Natural killer cell treated with Interleukin-12 subunit alpha and Interleukin-12 subunit beta and Interleukin-15 and Interleukin-18, amount 100 ng/mL, for 72 hours (primary cell): ENCODE data around the gene SYT2. TPM values are rescaled to one million over a fixed set of nuclear protein-coding genes. Genes with fewer than 3 reads are reported as not detected.
"Not testable (repeated sequence)": the region's sequence is repeated elsewhere in the genome, so short reads cannot be mapped to it uniquely, and the experiment has no call there.

Experiments used
- ATAC-seq, 2 donors: fragments of 150-1000 bp; cut with Tn5 transposase in 1 of 2; sonication (Bioruptor Pico), chemical (Tn5 transposase) in 1 of 2; 2 replicates each; pipeline ENCODE4 v1.10.0; 2021
- DNase-seq: peaks from one replicate; pipeline ENCODE4 v3.0.0; 2022; ENCODE audit warnings: low spot score
- H3K27ac Mint-ChIP-seq, 2 donors: 1 replicate in 1 of 2; 2 replicates in 1 of 2; pipeline ENCODE4 v1.8.0; 2022; ENCODE audit warnings: mixed read lengths in 2 of 2, mild to moderate bottlenecking in 1 of 2, moderate library complexity in 1 of 2
- H3K27me3 Mint-ChIP-seq, 2 donors: 1 replicate in 1 of 2; 2 replicates in 1 of 2; pipeline ENCODE4 v1.8.0; 2022; ENCODE audit warnings: mixed read lengths in 2 of 2
- H3K36me3 Mint-ChIP-seq: one replicate; pipeline ENCODE4 v1.8.0; 2022; ENCODE audit warnings: mixed read lengths
- H3K4me1 Mint-ChIP-seq, 2 donors: 1 replicate in 1 of 2; 2 replicates in 1 of 2; pipeline ENCODE4 v1.8.0; 2022; ENCODE audit warnings: low read depth in 2 of 2, mixed read lengths in 2 of 2, mild to moderate bottlenecking in 1 of 2
- H3K4me3 Mint-ChIP-seq: one replicate; pipeline ENCODE4 v1.8.0; 2022; ENCODE audit warnings: mixed read lengths
- H3K9me3 Mint-ChIP-seq: 2 replicates; pipeline ENCODE4 v1.8.0; 2022; ENCODE audit warnings: mixed read lengths
- total RNA-seq, 2 donors: library from RNA; stranded (reverse); gene quantifications; one replicate each; pipeline ENCODE4 v1.2.3, GENCODE V29; 2022

SYT2 gene
- total RNA-seq, result not detected

DNA sequence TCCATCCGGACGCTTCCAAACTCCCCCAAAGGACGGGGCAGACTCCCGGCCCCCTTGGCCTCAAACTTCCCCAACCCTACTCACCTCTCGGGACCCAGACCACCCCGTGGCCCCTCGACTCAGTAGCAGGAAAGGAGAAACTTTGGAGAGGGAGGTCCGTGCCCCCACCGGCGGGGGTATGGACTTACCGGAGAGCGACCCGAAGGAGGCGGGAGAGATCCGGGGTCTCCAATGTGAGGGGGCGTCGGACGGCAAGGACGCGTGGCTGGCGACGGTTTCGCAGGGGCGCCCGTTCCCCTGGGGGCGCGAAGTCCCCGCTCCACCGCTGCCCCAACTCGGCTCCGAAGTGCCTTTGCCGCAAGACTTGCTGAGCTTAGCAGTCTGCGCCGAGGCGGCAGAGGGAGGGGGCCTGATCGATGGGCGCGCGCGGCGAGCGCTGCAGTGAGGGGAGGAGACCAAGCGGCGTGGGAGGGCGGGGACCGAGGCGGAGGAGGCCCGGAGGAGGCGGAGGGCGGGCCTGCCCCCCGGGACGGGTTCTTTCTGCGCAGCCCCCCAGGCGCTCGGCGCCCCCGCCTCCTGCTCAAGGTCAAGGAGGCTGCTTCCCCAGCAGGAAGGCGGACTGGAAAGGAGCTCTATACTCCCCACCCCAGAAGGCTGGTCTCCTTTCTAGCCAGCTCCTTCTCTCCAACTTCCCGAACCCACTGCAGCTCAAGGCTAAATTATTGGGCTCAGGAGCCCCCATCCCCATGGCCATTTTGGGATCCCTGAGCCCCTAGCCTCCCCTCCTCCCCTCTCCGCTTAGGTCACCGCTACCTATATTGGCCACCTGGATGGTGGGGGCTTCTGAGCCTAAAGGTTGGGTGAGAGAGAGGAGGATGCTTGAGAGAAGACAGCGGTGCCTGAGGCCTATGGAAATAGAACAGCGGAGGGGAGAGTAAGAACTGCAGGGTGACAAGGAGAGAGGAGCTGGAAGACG, at the start of gene SYT2:
TSS of gene SYT2 (minus strand) at position 385 of the 976 bp plus-strand sequence. CDS start 104,682 bp downstream, outside the sequence.
- Mint-ChIP-seq H3K4me3 (no peak within 1 kb of the TSS), H3K27me3 (peaks cover 45 to 56% of the 10 kb centered on the region in 2 donors), H3K4me1 (no peaks in the 10 kb centered on the region), H3K27ac (no peak within 1 kb of the TSS), H3K36me3 (no peaks in the 10 kb centered on the region), H3K9me3 (no peaks in the 10 kb centered on the region)
- ATAC-seq (peak in 1 of 2 donors; percentile 37), DNase-seq (no peak)

DNA sequence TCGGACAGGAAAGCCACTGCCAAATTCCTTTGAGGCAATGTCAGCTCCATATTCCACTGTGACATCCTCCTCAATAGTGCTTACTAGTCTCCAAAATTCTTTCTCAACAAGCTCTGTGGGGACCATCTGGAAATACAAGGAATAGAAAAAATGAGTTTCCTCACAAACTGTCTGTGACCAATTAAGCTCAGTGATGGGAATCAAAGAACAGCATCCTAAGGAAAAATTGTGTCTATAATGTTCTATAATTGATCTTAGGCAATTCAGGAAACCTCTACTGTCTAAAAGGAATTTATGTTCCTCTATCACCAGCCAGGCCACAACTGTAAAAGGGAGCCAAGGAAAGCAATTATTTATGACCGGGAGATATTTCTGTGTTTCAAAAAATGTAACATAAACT, 46.1 kb upstream of the SYT2 start:
- no peak for ATAC-seq
- Mint-ChIP-seq H3K27ac (no peak overlapping the region), H3K27me3 (no peaks in the 10 kb centered on the region)

DNA sequence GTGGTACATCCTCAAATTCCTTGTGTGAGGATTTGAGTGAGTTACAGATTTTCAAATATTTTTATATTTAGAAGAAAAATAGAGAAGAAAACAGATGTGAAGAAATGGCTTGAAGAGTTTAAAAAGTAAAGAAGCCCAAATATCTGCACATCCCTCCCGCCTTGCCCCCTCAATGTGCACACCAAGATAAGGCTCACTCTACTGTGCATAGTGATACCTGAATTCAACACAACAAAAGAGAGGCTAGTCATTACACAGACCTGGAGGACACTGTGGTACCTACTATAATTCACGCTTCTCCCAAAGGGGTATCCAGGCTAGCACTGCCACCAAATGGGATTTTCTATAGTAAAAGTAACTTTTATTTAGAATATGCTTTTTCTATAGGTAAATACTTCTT, 44.0 kb upstream of the SYT2 start:
- Mint-ChIP-seq H3K27me3 (no peaks in the 10 kb centered on the region), H3K4me3 (no peak overlapping the region)
- DNase-seq, result no peak

More for the DNA sequence above, 46.1 kb upstream of the SYT2 start:
- DNase-seq, result no peak
- H3K36me3 Mint-ChIP-seq, result peaks cover 25% of the 10 kb centered on the region
- H3K4me3 Mint-ChIP-seq, result no peak overlapping the region
- H3K4me1 Mint-ChIP-seq, result peaks cover 6 to 14% of the 10 kb centered on the region in 2 donors
- no peaks in the 10 kb centered on the region for H3K9me3 Mint-ChIP-seq

DNA sequence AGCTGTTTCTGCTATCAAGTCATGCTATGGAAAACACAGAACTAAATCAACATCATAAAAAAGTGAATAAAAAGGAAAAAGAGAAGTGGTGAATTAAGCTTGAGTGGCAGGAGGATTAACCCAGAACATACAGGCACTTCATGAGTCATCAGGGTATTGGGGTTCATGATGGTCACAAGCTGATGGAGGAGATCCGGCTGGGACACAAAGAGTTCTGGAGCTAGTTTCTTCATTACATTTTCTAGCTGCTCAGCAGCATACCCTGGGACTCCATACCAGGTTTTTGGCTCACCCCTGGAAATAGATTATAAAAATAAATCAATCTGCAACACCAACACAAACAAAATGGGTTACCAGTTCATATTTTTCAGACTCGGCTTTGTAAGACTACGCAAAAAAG, 42.5 kb upstream of the SYT2 start:
- Mint-ChIP-seq H3K36me3 (peaks cover 30% of the 10 kb centered on the region), H3K27ac (no peak overlapping the region), H3K4me3 (no peak overlapping the region), H3K27me3 (no peaks in the 10 kb centered on the region), H3K9me3 (no peaks in the 10 kb centered on the region), H3K4me1 (peaks cover 0 to 6% of the 10 kb centered on the region in 2 donors)
- ATAC-seq, result no peak
- DNase-seq, result no peak

More for the DNA sequence above, 44.0 kb upstream of the SYT2 start:
- no peak for ATAC-seq
- Mint-ChIP-seq H3K36me3 (peaks cover 25% of the 10 kb centered on the region), H3K4me1 (peaks cover 0 to 6% of the 10 kb centered on the region in 2 donors), H3K9me3 (no peaks in the 10 kb centered on the region), H3K27ac (no peak overlapping the region)

DNA sequence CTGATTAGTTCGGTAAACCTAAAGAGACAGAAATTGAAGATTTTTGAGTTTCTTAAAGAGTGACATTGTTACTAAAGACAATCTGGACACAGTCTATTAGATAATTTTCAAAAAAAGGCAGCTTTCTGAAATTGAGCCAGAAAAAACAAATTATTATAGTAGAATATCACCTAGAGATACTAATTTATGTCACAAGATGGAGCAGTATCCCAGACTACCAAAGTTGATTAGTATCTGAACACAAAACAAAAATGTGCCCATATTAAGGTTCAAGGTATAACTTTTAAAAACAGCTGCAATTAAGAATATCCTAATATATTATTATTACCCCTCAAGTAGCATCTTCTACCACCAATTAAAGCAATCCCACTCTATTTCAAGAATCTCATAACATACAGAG, 40.5 kb upstream of the SYT2 start:
- Mint-ChIP-seq H3K4me3 (no peak overlapping the region), H3K27ac (no peak overlapping the region), H3K36me3 (peaks cover 24% of the 10 kb centered on the region), H3K9me3 (no peaks in the 10 kb centered on the region), H3K27me3 (no peaks in the 10 kb centered on the region), H3K4me1 (peaks cover 0 to 3% of the 10 kb centered on the region in 2 donors)
- ATAC-seq (no peak), DNase-seq (no peak)

DNA sequence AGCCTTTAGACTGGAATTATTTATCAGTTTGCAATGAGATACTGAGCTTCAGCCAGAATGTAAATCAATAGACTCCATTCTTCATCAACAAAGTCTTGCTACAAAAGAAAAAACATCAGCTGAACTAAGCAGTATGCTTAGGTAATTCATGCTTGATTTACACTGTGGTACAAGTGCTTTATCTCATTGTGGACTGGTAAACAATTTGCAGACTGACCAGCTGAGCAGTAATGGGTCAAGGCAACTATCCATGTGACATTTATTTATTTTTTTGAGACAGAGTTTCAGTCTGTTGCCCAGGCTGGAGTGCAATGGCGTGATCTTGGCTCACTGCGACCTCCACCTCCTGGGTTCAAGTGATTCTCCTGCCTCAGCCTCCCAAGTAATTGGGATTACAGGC, 39.8 kb upstream of the SYT2 start:
- Mint-ChIP-seq H3K27ac (no peak overlapping the region), H3K27me3 (no peaks in the 10 kb centered on the region), H3K4me3 (no peak overlapping the region), H3K36me3 (peaks cover 24% of the 10 kb centered on the region), H3K9me3 (no peaks in the 10 kb centered on the region), H3K4me1 (peaks cover 0 to 3% of the 10 kb centered on the region in 2 donors)
- no peak for DNase-seq
- ATAC-seq, result no peak

DNA sequence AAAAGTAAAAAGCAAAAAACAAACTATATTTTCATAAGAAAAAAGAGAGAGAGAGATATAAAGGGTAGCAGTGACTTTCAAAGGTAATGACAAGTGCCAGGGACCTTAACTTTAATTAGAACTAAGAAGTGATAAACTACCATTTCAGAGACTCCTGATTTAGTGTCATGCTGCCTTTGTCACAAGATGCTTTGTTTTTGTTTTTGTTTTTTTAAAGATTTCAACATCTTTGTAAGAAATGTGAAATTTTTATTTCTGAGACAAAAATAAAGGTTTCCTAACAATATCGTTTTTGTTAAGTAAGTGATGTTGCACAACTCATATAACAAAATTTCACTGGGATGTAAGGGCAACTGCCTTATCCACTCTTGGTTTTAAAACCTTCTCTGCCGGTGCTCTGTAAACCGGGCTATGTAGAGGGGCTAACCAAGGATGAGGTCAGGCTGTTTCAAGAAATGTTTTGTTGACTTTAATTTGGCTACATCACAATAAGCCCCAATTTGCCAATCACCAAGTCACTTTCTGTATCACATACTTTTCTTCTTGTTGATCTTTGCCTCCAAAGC, 35.2 kb upstream of the SYT2 start:
- no peak overlapping the region for H3K27ac Mint-ChIP-seq
- peaks cover 2 to 3% of the 10 kb centered on the region in 2 donors for H3K4me1 Mint-ChIP-seq
- H3K9me3 Mint-ChIP-seq, result peaks cover 4% of the 10 kb centered on the region
- peaks cover 32% of the 10 kb centered on the region for H3K36me3 Mint-ChIP-seq
- DNase-seq (no peak), ATAC-seq (no peak)
- H3K4me3 Mint-ChIP-seq, result no peak overlapping the region
- H3K27me3 Mint-ChIP-seq, result no peaks in the 10 kb centered on the region

DNA sequence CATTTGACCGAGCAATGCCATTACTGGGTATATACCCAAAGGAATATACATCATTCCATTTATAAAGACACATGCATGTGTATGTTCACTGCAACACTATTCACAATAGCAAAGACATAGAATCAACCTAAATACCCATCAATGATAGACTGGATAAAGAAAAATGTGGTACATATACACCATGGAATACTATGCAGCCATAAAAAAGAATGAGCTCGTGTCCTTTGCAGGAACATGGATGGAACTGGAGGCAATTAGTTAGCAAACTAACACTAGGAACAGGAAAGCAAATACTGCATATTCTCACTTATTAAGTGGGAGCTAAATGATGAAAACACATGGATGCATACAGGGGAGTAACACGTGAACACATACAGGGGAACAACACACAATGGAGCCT, 34.5 kb upstream of the SYT2 start:
- peaks cover 32% of the 10 kb centered on the region for H3K36me3 Mint-ChIP-seq
- H3K4me1 Mint-ChIP-seq, H3K27me3 Mint-ChIP-seq, H3K4me3 Mint-ChIP-seq, H3K27ac Mint-ChIP-seq, H3K9me3 Mint-ChIP-seq, ATAC-seq, DNase-seq: not testable (repeated sequence)

DNA sequence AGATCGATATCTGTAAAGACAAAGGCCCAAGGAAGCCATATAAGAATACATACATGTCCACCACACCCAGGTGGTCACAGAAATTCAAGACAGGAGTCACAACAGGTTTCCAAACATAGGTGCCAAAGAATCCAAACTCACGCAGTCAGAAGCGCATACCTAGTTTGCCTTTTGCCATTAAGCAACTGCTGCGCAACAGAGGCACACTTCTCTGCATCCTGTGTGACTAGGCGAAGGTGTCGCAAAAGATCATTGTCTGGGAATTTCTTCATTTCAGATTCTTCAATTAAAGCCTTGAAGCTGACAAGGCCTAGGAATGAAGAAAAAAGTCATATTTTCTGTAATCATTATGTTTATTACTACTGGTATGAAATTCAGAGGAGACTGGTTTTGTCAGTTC, 32.2 kb upstream of the SYT2 start:
- ATAC-seq, result no peak

DNA sequence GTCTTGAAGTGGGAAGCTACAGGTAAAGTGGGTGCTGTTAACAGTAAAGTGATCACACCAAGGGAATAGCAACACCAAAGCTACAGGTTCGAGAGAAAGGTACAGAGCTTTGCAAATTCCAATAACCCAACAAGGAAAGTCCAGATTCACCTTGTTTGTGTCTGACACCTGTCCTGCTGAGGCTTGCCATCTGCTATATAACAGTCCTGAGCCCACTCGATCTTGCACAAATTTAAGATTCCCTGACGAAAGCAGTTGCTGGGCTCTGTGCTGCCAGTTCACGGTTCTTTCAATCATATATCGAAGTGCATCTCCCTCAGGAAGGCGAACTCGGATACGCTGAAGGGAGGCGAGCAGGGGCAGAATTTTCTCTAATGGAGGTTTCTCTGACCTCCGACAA, 23.0 kb upstream of the SYT2 start:
- Mint-ChIP-seq H3K4me1 (peaks cover 0 to 5% of the 10 kb centered on the region in 2 donors), H3K36me3 (peaks cover 58% of the 10 kb centered on the region), H3K27me3 (no peaks in the 10 kb centered on the region), H3K9me3 (no peaks in the 10 kb centered on the region), H3K27ac (no peak overlapping the region), H3K4me3 (no peak overlapping the region)
- no peak for DNase-seq
- no peak for ATAC-seq

More for the DNA sequence above, 32.2 kb upstream of the SYT2 start:
- H3K27me3 Mint-ChIP-seq, result no peaks in the 10 kb centered on the region
- DNase-seq, result no peak
- no peak overlapping the region for H3K4me3 Mint-ChIP-seq
- H3K4me1 Mint-ChIP-seq, result peaks cover 2 to 3% of the 10 kb centered on the region in 2 donors
- H3K27ac Mint-ChIP-seq, result no peak overlapping the region
- peaks cover 4% of the 10 kb centered on the region for H3K9me3 Mint-ChIP-seq
- H3K36me3 Mint-ChIP-seq, result peaks cover 28% of the 10 kb centered on the region

DNA sequence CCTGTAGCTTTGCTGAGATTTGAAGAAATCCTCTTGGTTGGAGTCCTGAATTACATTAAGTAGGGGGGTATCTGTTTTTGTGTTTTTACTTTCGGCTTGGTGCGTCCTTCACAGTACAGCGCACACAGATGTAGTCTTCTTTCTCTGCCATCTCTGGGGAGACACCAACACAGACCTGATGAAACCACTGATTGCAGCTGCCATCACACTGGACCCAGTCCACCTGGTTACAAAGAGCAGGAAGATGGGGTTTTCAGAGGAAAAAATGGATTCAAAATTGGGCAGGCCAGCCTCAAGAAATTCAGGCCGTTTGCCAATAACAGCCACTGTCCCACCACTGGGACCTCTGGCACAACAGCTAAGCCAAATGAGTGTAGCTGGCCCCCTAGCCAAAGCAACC, 18.7 kb upstream of the SYT2 start:
- Mint-ChIP-seq H3K36me3 (peaks cover 61% of the 10 kb centered on the region), H3K4me3 (no peak overlapping the region), H3K27ac (no peak overlapping the region), H3K4me1 (peaks cover 0 to 2% of the 10 kb centered on the region in 2 donors), H3K9me3 (no peaks in the 10 kb centered on the region), H3K27me3 (no peaks in the 10 kb centered on the region)
- no peak for DNase-seq
- no peak for ATAC-seq

DNA sequence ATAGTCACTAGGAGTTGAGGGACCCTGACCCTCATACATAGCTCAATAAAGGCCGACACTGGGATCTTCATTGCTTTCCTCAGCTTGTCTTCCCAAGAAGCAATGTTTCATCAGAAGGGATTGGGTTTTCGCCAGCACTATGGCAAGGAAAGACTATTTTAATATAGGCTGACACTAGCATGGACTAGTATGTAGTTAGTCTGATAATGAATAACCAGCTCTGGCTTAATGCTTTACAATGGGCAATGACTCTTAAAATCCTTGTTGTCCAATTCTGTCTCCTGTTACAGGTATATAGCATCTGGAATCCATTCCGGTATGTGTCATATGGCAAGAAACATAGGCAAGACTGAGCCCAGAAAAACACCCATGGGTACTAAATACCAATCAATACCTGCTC, 15.3 kb upstream of the SYT2 start:
- Mint-ChIP-seq H3K27me3 (no peaks in the 10 kb centered on the region), H3K4me1 (peaks cover 0 to 2% of the 10 kb centered on the region in 2 donors), H3K36me3 (peaks cover 33% of the 10 kb centered on the region), H3K4me3 (no peak overlapping the region), H3K27ac (no peak overlapping the region), H3K9me3 (no peaks in the 10 kb centered on the region)
- no peak for DNase-seq
- no peak for ATAC-seq

DNA sequence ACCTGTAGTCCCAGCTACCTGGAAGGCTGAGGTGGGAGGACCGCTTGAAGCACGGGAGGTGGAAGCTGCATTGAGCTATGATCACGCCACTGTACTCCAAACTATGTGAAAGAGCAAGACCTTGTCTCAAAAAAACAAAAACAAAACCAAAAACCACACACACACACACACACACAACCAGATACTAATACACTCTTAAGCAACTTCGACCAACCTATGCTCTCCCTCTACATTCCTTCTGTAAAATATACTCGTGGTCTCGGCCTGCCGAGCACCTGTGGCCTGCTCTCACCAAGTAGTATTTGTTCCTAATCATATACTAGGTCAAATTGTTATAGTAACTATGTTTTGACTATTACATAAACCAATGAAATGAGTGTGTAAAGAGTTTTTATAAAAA, 13.5 kb upstream of the SYT2 start:
- Mint-ChIP-seq H3K27ac (no peak overlapping the region), H3K4me1 (peaks cover 0 to 4% of the 10 kb centered on the region in 2 donors), H3K27me3 (no peaks in the 10 kb centered on the region), H3K36me3 (peaks cover 19% of the 10 kb centered on the region), H3K4me3 (no peak overlapping the region), H3K9me3 (no peaks in the 10 kb centered on the region)
- DNase-seq, result no peak
- no peak for ATAC-seq

DNA sequence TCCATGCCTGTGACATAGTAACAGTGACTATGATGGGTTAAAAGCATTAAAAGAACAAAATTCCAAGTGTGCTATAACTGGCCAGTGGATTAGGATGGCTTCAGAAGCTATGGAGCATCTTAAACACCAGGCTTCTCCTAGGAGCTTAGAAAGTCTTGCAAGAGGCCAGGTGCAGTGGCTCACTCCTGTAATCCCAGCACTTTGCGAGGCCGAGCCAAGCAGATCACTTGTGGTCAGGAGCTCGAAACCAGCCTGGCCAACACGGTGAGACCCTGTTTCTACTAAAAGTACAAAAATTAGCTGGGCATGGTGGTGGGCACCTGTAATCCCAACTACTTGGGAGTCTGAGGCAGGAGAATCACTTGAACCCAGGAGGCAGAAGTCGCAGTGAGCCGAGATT, 12.8 kb upstream of the SYT2 start:
- not testable (repeated sequence) for ATAC-seq, H3K9me3 Mint-ChIP-seq, H3K4me1 Mint-ChIP-seq, DNase-seq, H3K4me3 Mint-ChIP-seq, H3K27me3 Mint-ChIP-seq, H3K27ac Mint-ChIP-seq
- peaks cover 12% of the 10 kb centered on the region for H3K36me3 Mint-ChIP-seq
